Stimulated activated CD4-positive, alpha-beta T cell treated with anti-CD3 and anti-CD28 coated beads, Interleukin-12 subunit alpha, Interleukin-12 subunit beta, amount 100 ng/mL, for 4 hours (primary cell): ENCODE measurements around the gene CRYBA2.

ENCODE experiments used
- DNase-seq: peaks from one replicate; pipeline ENCODE4 v3.0.0-alpha.2; 2020

The CRYBA2 gene

GRCh38 chr2:218981390-218981880, 11.8 kb downstream of the CRYBA2 start:
- DNase-seq, result no peak

GRCh38 chr2:218980735-218981389, 12.4 kb downstream of the CRYBA2 start:
- no peak for DNase-seq

GRCh38 chr2:218979846-218980734, 13.1 kb downstream of the CRYBA2 start:
- peak; percentile 84 for DNase-seq

GRCh38 chr2:218975060-218975777, 18.0 kb downstream of the CRYBA2 start:
- DNase-seq, result no peak

- no peak for DNase-seq
These were observed 22.3 kb downstream of the CRYBA2 start for GRCh38 chr2:218970894-218971293.

- DNase-seq, result no peak
These were observed 29.0 kb downstream of the CRYBA2 start for GRCh38 chr2:218964041-218964771.

GRCh38 chr2:218963601-218964000, 29.6 kb downstream of the CRYBA2 start:
- no peak for DNase-seq

GRCh38 chr2:218962859-218963492, 30.2 kb downstream of the CRYBA2 start:
- DNase-seq, result peak; percentile 64

- DNase-seq, result no peak
These were observed 31.3 kb downstream of the CRYBA2 start for GRCh38 chr2:218961651-218962570.

- DNase-seq, result no peak
These were observed 32.0 kb downstream of the CRYBA2 start for GRCh38 chr2:218961229-218961628.

GRCh38 chr2:218960309-218961165, 32.7 kb downstream of the CRYBA2 start:
- DNase-seq, result no peak

GRCh38 chr2:218959761-218960308, 33.4 kb downstream of the CRYBA2 start:
- DNase-seq, result no peak

GRCh38 chr2:218959141-218959731, 34.0 kb downstream of the CRYBA2 start, which contains the start of gene CDK5R2:
Gene CDK5R2 (plus strand): TSS chr2:218959666. CDS start chr2:218959821, 155 bp downstream.
- peak; percentile 57 for DNase-seq

GRCh38 chr2:218958276-218958675, 34.9 kb downstream of the CRYBA2 start:
- DNase-seq, result no peak

- no peak for DNase-seq
These were observed 35.6 kb downstream of the CRYBA2 start for GRCh38 chr2:218957671-218958070.

- DNase-seq, result no peak
These were observed 37.2 kb downstream of the CRYBA2 start for GRCh38 chr2:218956039-218956438.

- DNase-seq, result no peak
These were observed 38.5 kb downstream of the CRYBA2 start for GRCh38 chr2:218954541-218955300.

- no peak for DNase-seq
These were observed 39.8 kb downstream of the CRYBA2 start for GRCh38 chr2:218953366-218953954.
